WTC11 (cell line): ENCODE measurements around the gene HTT-AS. TPM values are rescaled to one million over a fixed set of nuclear protein-coding genes. Genes with fewer than 3 reads are reported as not detected.
A peak's percentile ranks its signal among the peaks of the same experiment; 100 is the strongest.
"Not testable (repeated sequence)": the region's sequence is repeated elsewhere in the genome, so short reads cannot be mapped to it uniquely, and the experiment has no call there.

ENCODE experiments used
- ATAC-seq: fragments of 200-7000 bp; cut with Tn5 transposase; 2 replicates; pipeline ENCODE4 v1.10.0; 2021; ENCODE audit warnings: mild to moderate bottlenecking, moderate library complexity
- CTCF ChIA-PET: fragments of 300-600 bp; sonication (Branson Sonifier 250); formaldehyde crosslinking; loops from one replicate; lab custom pipeline; 2021; ENCODE audit warnings: antibody characterized with exemption; lab: Charles Lee
- POLR2A ChIA-PET: fragments of 350-600 bp; sonication (Branson Sonifier 250); formaldehyde crosslinking; loops from one replicate; lab custom pipeline; 2021; ENCODE audit warnings: antibody characterized with exemption; lab: Charles Lee
- DNase-seq: peaks from one replicate; pipeline ENCODE4 v3.0.0; 2021; ENCODE audit warnings: low spot score
- H3K27ac Mint-ChIP-seq: 2 replicates; pipeline ENCODE4 v1.8.0; 2021; ENCODE audit warnings: mixed read lengths
- H3K27me3 Mint-ChIP-seq: 2 replicates; pipeline ENCODE4 v1.8.0; 2021; ENCODE audit warnings: low read depth, mild to moderate bottlenecking, moderate library complexity, mixed read lengths
- H3K36me3 Mint-ChIP-seq: 2 replicates; pipeline ENCODE4 v1.8.0; 2021; ENCODE audit warnings: mixed read lengths
- H3K4me1 Mint-ChIP-seq: 2 replicates; pipeline ENCODE4 v1.8.0; 2022; ENCODE audit warnings: mixed read lengths
- H3K4me3 Mint-ChIP-seq: 2 replicates; pipeline ENCODE4 v1.8.0; 2021; ENCODE audit warnings: mild to moderate bottlenecking, moderate library complexity, mixed read lengths
- H3K9me3 Mint-ChIP-seq: 2 replicates; pipeline ENCODE4 v1.8.0; 2021; ENCODE audit warnings: mixed read lengths
- ATF6 ChIP-seq: sonication (generic); formaldehyde crosslinking; IDR thresholded peaks from 2 replicates; pipeline ENCODE4 v1.8.1; 2023; ENCODE audit warnings: mild to moderate bottlenecking, missing genetic modification reagents
- E2F1 ChIP-seq: sonication (generic); formaldehyde crosslinking; IDR thresholded peaks from 2 replicates; pipeline ENCODE4 v1.8.0; 2022; ENCODE audit warnings: mild to moderate bottlenecking, missing genetic modification reagents
- E2F4 ChIP-seq: sonication (generic); formaldehyde crosslinking; IDR thresholded peaks from 2 replicates; pipeline ENCODE4 v1.8.1; 2022; ENCODE audit warnings: low read depth, mild to moderate bottlenecking, moderate library complexity, missing genetic modification reagents, borderline replicate concordance
- ELF4 ChIP-seq: sonication (generic); formaldehyde crosslinking; IDR thresholded peaks from 2 replicates; pipeline ENCODE4 v1.8.1; 2022; ENCODE audit warnings: low read depth, mild to moderate bottlenecking, moderate library complexity, missing genetic modification reagents
- GRHL2 ChIP-seq: fragments of 250-450 bp; sonication (Bioruptor Pico); IDR thresholded peaks from 2 replicates; pipeline ENCODE4 v1.8.0; 2022; ENCODE audit warnings: mild to moderate bottlenecking, moderate library complexity; ENCODE audit not compliant: insufficient replicate concordance, severe bottlenecking
- HMGXB4 ChIP-seq: sonication (generic); formaldehyde crosslinking; IDR thresholded peaks from 2 replicates; pipeline ENCODE4 v1.8.1; 2023; ENCODE audit warnings: mild to moderate bottlenecking, moderate library complexity, missing genetic modification reagents
- MAX ChIP-seq: sonication (generic); formaldehyde crosslinking; IDR thresholded peaks from 2 replicates; pipeline ENCODE4 v1.8.0; 2022; ENCODE audit warnings: mild to moderate bottlenecking, missing genetic modification reagents
- MLX ChIP-seq: sonication (generic); formaldehyde crosslinking; IDR thresholded peaks from 2 replicates; pipeline ENCODE4 v1.8.1; 2023; ENCODE audit warnings: mild to moderate bottlenecking, missing genetic modification reagents, moderate library complexity
- NFATC4 ChIP-seq: fragments of 250-450 bp; sonication (Bioruptor Pico); IDR thresholded peaks from 2 replicates; pipeline ENCODE4 v1.9.0; 2021; ENCODE audit warnings: mild to moderate bottlenecking
- NR1H2 ChIP-seq: sonication (generic); formaldehyde crosslinking; IDR thresholded peaks from 2 replicates; pipeline ENCODE4 v1.9.0; 2021; ENCODE audit warnings: mild to moderate bottlenecking, moderate library complexity, missing genetic modification reagents
- NR2C2 ChIP-seq: sonication (generic); formaldehyde crosslinking; IDR thresholded peaks from 2 replicates; pipeline ENCODE4 v1.8.0; 2022; ENCODE audit warnings: mild to moderate bottlenecking, missing genetic modification reagents
- PREB ChIP-seq: sonication (generic); formaldehyde crosslinking; IDR thresholded peaks from 2 replicates; pipeline ENCODE4 v1.8.1; 2022; ENCODE audit warnings: mild to moderate bottlenecking, missing genetic modification reagents, moderate library complexity, borderline replicate concordance
- STAT6 ChIP-seq: sonication (generic); formaldehyde crosslinking; conservative IDR thresholded peaks from 2 replicates; pipeline ENCODE4 v1.8.1; 2023; ENCODE audit warnings: mild to moderate bottlenecking, low read depth, missing genetic modification reagents, moderate library complexity
- TP53 ChIP-seq: sonication (generic); formaldehyde crosslinking; IDR thresholded peaks from 2 replicates; pipeline ENCODE4 v1.8.1; 2023; ENCODE audit warnings: mild to moderate bottlenecking, missing genetic modification reagents
- USF2 ChIP-seq: sonication (generic); formaldehyde crosslinking; IDR thresholded peaks from 2 replicates; pipeline ENCODE4 v1.8.1; 2023; ENCODE audit warnings: mild to moderate bottlenecking, missing genetic modification reagents, moderate library complexity
- total RNA-seq: library from RNA; stranded (reverse); gene quantifications from 3 replicates; pipeline ENCODE4 v1.2.3, GENCODE V29; 2021

Gene HTT-AS
- total RNA-seq, 1 experiment from 2014 or later = not detected

GRCh38 chr4:3096202-3096601 is 21.9 kb upstream of the HTT-AS start (continued):
- TF ChIP-seq HMGXB4 (CRISPR knock-in tag) = no peak

GRCh38 chr4:3094701-3095100 is 20.4 kb upstream of the HTT-AS start:
- H3K27me3 Mint-ChIP-seq, ATAC-seq, H3K27ac Mint-ChIP-seq, POLR2A ChIA-PET, CTCF ChIA-PET, DNase-seq, H3K4me1 Mint-ChIP-seq, H3K4me3 Mint-ChIP-seq: not testable (repeated sequence)
- Mint-ChIP-seq H3K36me3 (peaks cover 61% of the 10 kb centered on the region), H3K9me3 (peaks cover 10% of the 10 kb centered on the region)

- ATAC-seq = no peak
- TF ChIP-seq E2F4 (CRISPR knock-in tag) (no peak), MAX (CRISPR knock-in tag) (no peak), USF2 (CRISPR knock-in tag) (no peak), TP53 (CRISPR knock-in tag) (no peak), E2F1 (CRISPR knock-in tag) (no peak), STAT6 (CRISPR knock-in tag) (no peak)
- no peak overlapping the region for H3K27ac Mint-ChIP-seq
- peaks cover 71% of the 10 kb centered on the region for H3K36me3 Mint-ChIP-seq
- POLR2A ChIA-PET = no interaction called here
- H3K4me3 Mint-ChIP-seq = no peak overlapping the region
- H3K4me1 Mint-ChIP-seq = no peaks in the 10 kb centered on the region; the same call in 1 of the 2 replicates
- peaks cover 10% of the 10 kb centered on the region for H3K9me3 Mint-ChIP-seq
- no peaks in the 10 kb centered on the region for H3K27me3 Mint-ChIP-seq
- CTCF ChIA-PET = no interaction called here
- no peak for DNase-seq
These were observed 17.1 kb upstream of the HTT-AS start for GRCh38 chr4:3091464-3091863.

- ATAC-seq (no peak), DNase-seq (no peak)
- Mint-ChIP-seq H3K9me3 (peaks cover 5% of the 10 kb centered on the region), H3K36me3 (peaks cover 39% of the 10 kb centered on the region)
- POLR2A ChIA-PET = no interaction called here
- no peak for TF ChIP-seq NR2C2 (CRISPR knock-in tag)
- TF ChIP-seq ELF4 = no peak
- no peak for TF ChIP-seq PREB (CRISPR knock-in tag)
- no peak for TF ChIP-seq GRHL2
- no peak for TF ChIP-seq NR1H2 (CRISPR knock-in tag)
- no peak for TF ChIP-seq NFATC4 (CRISPR knock-in tag)
- no peak for TF ChIP-seq MLX
- TF ChIP-seq ATF6 (CRISPR knock-in tag) = no peak
- TF ChIP-seq, all 79 proteins: peak for 0
- Mint-ChIP-seq H3K4me1 (no peaks in the 10 kb centered on the region), H3K27me3 (no peaks in the 10 kb centered on the region), H3K4me3 (no peak overlapping the region), H3K27ac (peak overlapping the region; percentile 4; the same call in 1 of the 2 replicates)
- CTCF ChIA-PET = no interaction called here
These were observed 12.9 kb upstream of the HTT-AS start for GRCh38 chr4:3087115-3087797.
